Activated CD8-positive, alpha-beta memory T cell treated with anti-CD3 and anti-CD28 coated beads, Interleukin-2, amount 50 U/mL, for 24 hours (primary cell): ENCODE measurements around the gene PPIP5K1.
"Not testable (repeated sequence)": the region's sequence is repeated elsewhere in the genome, so short reads cannot be mapped to it uniquely, and the experiment has no call there.

ENCODE experiments used
- DNase-seq: peaks from one replicate; pipeline ENCODE4 v3.0.0-alpha.2; 2020; ENCODE audit errors: extremely low read depth

The PPIP5K1 gene

GRCh38 chr15:43589778-43590466, at the start of gene PPIP5K1:
Gene PPIP5K1, minus strand, starts transcription at chr15:43590208. Its CDS starts 5,704 bp downstream, at chr15:43584504.
- not testable (repeated sequence) for DNase-seq

GRCh38 chr15:43638464-43639204, 48.6 kb upstream of the PPIP5K1 start:
- DNase-seq: not testable (repeated sequence)

DNA sequence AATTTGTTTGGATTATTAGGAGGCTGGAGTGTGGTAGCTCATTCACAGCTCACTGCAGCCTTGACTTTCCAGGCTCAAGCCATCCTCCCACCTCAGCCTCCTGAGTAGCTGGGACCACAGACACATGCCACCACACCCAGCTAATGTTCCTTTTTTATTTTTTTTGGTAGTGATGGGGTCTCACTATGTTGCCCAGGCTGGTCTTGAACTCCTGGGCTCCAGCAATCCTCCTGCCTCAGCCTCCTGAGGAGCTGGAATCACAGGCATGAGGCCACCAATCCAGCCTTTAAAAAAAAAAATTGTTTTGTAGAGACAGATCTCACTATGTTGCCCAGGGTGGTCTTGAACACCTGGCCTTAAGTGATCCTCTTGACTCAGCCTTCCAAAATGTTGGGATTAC, 36.9 kb upstream of the PPIP5K1 start:
- not testable (repeated sequence) for DNase-seq

GRCh38 chr15:43625106-43625505, 35.1 kb upstream of the PPIP5K1 start:
- DNase-seq: no peak

DNA sequence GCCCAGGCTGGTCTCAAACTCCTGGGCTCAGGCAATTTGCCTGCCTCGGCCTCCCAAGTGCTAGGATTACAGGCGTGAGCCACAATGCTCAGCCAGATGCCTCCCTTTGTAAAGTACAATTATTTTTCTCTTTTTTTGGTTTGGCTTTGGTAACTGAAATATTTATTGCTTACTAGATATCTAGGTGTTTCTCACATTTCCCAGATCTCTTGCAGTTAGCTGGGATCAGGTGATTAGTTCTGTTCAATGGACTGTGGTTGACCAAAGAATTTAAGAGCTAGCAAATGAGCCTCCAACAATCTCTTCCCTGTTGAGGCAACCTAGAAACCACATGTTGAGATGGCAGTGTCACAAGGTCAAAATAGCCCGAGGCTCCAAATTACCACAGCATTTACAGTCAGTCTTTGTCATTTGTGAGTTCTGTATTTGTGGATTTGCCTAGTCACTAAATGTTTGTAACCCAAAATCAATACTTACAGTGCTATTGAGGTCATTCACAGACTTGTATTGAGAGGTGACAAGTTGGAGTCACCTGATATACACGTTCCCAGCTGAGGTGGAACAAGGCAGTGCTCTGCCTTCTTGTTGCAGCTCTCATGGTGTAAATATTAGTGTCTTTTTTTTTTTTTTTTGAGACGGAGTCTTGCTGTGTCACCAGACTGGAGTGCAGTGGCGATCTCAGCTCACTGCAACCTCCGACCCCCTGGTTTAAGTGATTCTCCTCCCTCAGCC, 32.2 kb upstream of the PPIP5K1 start:
- not testable (repeated sequence) for DNase-seq

GRCh38 chr15:43618700-43619099, 28.7 kb upstream of the PPIP5K1 start, which contains the start of gene STRC:
Gene STRC, minus strand, starts transcription at chr15:43618800. Its CDS starts 78 bp downstream, at chr15:43618722.
- DNase-seq: not testable (repeated sequence)

DNA sequence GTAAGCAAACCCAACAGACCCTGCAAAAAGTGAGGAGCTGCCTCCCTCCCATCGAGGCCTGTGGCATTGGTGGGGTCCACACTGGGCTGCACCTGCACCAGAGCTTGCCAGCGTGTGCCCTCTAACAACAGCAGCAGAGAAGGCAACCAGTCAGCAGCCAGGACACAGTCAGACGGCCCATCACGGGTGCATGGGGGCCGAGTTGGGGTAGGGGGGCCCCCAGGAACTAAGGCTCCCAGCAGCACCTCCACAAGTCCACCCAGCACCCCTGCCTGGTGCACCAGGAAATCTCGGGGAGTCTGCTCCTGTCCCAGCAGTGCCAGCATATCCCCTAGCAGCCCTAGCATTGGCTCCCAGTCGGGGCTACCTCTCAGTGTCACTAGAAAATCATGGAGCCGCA, 27.7 kb upstream of the PPIP5K1 start:
- DNase-seq: not testable (repeated sequence)

DNA sequence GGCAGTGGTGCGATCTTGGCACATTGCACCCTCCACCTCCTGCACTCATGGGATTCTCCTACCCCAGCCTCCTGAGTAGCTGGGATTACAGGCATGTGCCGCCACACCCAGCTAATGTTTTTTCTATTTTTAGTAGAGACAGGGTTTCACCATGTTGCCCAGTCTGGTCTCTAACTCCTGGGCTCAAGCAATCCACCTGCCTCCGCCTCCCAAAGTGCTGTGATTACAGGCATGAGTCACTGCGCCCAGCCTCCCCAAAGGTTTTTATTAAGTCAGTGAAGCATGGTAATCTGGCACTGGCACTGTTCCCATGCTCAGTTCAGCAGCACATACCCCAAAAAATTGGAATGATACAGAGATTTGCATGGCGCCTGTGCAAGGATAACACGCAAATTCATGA, 12.2 kb upstream of the PPIP5K1 start:
- DNase-seq: not testable (repeated sequence)

GRCh38 chr15:43600200-43600599, 10.2 kb upstream of the PPIP5K1 start:
- DNase-seq: not testable (repeated sequence)

DNA sequence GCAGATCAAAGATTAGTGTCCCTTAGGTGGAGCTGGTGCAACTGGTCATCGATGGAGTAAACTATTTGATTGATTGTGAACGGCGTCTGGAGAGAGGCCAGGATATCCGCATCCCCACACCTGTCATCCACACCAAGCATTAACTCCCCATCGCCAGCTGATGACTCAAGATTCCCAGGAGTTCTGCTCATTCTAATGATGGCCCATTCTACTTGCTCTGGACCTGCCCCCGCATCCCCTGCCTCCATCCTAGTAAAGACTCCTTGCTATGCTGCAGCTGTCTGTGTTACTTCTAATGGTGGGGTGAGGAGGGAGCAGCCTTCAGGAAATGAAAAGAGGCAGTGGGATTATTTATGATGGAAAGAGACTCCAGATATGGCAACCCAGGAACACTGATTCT, 9.1 kb upstream of the PPIP5K1 start:
- not testable (repeated sequence) for DNase-seq

DNA sequence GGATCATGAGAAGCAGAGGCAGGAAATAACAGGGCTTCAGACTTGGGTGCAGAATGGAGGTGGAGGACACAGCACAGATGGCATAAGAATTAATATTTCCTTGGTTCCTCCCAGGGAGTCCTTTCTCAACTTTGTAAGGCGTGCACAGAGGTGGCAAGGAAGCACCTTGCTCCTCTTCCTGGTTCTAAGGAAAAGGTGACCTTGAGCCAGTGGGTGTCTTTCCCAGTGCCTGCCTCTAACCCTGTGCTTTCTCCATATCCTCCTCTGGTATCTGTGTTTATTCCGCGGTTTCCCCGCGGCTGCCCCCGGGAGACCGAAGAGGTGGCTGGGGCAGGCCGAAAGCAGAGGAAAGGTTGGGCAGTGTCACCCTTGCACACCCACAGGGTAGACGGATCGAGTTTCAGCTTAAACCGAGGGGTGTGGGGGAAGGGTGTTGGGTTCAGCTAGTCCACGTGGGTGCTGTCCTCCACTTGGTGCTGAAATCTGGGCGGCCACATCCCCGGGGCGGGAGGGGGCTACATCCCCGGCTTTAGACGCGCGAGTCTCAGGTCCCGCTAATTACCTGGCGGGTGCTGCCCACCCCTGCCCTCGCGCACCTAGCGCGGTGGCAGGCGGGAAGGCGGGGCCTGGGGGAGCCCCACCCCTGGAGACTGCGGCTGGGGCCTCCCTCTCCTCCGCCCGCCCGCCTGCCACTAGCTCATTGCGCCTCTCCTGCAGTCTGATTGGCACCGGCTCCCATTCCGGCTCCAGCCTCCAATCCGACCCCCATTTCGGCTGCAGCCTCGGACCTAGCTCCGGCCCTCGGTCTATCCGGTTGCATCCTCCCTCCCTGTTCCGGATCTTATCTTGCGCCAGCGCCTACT, 3.6 kb upstream of the PPIP5K1 start, which contains the start of gene CKMT1B:
Gene CKMT1B, plus strand, starts transcription at position 700 of the 863 bp plus-strand sequence. CDS start 192 bp downstream, outside the sequence.
- not testable (repeated sequence) for DNase-seq

- not testable (repeated sequence) for DNase-seq
Observed at GRCh38 chr15:43592841-43593240, 2.8 kb upstream of the PPIP5K1 start.

DNA sequence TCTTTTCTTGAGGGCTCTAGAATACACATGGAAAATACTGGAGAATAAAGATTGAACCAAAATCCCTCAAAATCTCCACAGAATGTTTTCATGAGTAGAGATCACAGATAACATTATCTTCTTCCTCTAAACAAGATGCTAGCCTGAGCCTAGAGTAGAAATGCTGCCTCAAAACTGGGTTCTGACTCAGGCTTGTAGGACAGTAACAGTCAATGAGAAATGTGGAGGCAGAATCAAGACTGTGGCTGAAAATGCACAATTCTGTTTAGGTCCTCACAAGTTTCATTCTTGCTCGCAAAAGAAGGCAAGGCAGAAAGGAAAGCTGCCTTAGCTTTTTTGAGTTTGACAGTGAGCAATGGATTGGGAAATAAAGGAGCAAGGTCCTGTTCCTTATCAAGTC, 15.4 kb downstream of the PPIP5K1 start:
- DNase-seq: not testable (repeated sequence)

GRCh38 chr15:43566615-43567014, 23.4 kb downstream of the PPIP5K1 start:
- not testable (repeated sequence) for DNase-seq

DNA sequence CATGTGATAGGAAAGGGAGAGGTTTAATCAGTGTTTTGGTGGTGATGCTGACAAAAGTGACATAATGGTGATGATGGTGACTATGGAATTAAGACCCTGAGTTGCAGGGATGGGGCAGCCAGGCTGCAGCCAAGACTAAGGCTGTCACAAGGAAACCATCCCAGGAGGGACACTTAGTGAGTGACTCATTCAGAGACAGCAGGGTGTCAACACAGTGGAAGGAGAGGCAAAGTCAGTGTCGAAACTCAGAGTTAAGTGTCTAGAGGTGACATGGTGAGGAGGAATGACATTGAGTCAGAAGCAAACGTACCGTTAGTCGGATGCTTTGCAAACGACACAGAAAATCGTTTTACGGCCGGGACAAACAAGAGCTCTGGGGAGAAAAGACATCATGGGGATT, 26.2 kb downstream of the PPIP5K1 start:
- DNase-seq: not testable (repeated sequence)

DNA sequence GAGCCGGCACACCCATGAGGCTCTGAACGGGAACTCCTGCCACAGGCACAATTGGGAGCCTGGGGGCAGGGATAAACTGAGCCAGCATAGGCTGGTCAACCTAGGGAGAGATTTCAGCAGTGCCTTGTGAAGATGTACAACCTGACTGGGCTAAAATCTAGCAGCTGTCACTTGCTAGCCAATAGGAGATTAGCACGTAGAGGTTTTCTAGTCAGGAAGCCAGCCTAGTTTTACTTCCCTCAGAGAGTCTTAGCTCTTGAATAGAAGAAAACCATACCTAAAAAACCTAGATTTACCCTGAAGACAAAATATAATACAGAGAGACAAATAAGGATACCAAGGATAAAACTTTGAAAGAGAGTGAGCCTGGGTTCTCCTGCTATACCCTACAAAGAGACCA, 27.3 kb downstream of the PPIP5K1 start:
- not testable (repeated sequence) for DNase-seq

- no peak for DNase-seq
Observed at GRCh38 chr15:43552986-43553385, 37.0 kb downstream of the PPIP5K1 start.

- DNase-seq: no peak
Observed at GRCh38 chr15:43552256-43552655, 37.8 kb downstream of the PPIP5K1 start.

GRCh38 chr15:43550527-43551363, 39.3 kb downstream of the PPIP5K1 start:
- DNase-seq: no peak

DNA sequence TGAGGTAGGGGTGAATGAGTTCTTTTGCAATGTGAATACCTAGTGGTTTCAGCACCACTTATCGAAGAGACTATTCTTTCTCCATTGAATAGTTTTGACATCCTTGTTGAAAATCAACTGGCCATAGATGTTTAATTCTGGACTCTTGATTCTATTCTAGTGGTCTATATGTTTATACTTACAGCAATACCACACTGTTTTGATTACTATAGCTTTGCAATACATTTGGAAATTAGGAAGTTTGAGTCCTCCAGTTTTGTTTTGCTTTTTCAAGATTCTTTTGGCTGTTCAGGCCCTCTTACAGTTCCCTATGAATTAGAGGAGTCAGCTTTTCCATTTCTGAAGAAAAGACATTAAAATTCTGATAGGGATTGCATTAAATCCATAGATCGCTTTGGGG, 42.5 kb downstream of the PPIP5K1 start:
- DNase-seq: no peak
